Activated T-cell treated with anti-CD3 and anti-CD28 coated beads for 4 hours (primary cell): ENCODE data around the gene ABTB2.
A peak's percentile ranks its signal among the peaks of the same experiment; 100 is the strongest.

Experiments
- DNase-seq: peaks from one replicate; pipeline ENCODE4 v3.0.0-alpha.2; 2020

ABTB2 gene

GRCh38 chr11:34162493-34162820 lies 195.4 kb downstream of the ABTB2 start:
- DNase-seq = no peak

GRCh38 chr11:34161812-34162492 lies 195.9 kb downstream of the ABTB2 start:
- peak; percentile 2 for DNase-seq

GRCh38 chr11:34161361-34161760 lies 196.4 kb downstream of the ABTB2 start:
- no peak for DNase-seq

GRCh38 chr11:34160791-34161190 lies 197.0 kb downstream of the ABTB2 start:
- DNase-seq = no peak

- DNase-seq = no peak
Measured at GRCh38 chr11:34160049-34160721, 197.6 kb downstream of the ABTB2 start.

GRCh38 chr11:34158661-34159060 lies 199.1 kb downstream of the ABTB2 start:
- DNase-seq = no peak

- no peak for DNase-seq
Measured at GRCh38 chr11:34157163-34157562, 200.6 kb downstream of the ABTB2 start.

GRCh38 chr11:34155757-34156062 lies 202.1 kb downstream of the ABTB2 start:
- DNase-seq = no peak

- DNase-seq = no peak
Measured at GRCh38 chr11:34155057-34155756, 202.6 kb downstream of the ABTB2 start.

- no peak for DNase-seq
Measured at GRCh38 chr11:34154059-34154875, 203.5 kb downstream of the ABTB2 start.

- DNase-seq = no peak
Measured at GRCh38 chr11:34151916-34152845, 205.6 kb downstream of the ABTB2 start.

- DNase-seq = no peak
Measured at GRCh38 chr11:34151166-34151565, 206.6 kb downstream of the ABTB2 start.

GRCh38 chr11:34150494-34151151 lies 207.2 kb downstream of the ABTB2 start:
- DNase-seq = no peak

- DNase-seq = no peak
Measured at GRCh38 chr11:34149786-34150185, 208.0 kb downstream of the ABTB2 start.

GRCh38 chr11:34149274-34149673 lies 208.5 kb downstream of the ABTB2 start:
- DNase-seq = no peak

- no peak for DNase-seq
Measured at GRCh38 chr11:34148504-34149165, 209.2 kb downstream of the ABTB2 start.

- no peak for DNase-seq
Measured at GRCh38 chr11:34147581-34147980, 210.2 kb downstream of the ABTB2 start.

- no peak for DNase-seq
Measured at GRCh38 chr11:34146866-34147265, 210.9 kb downstream of the ABTB2 start.

GRCh38 chr11:34146411-34146810 lies 211.4 kb downstream of the ABTB2 start:
- DNase-seq = no peak

GRCh38 chr11:34145847-34146381 lies 211.9 kb downstream of the ABTB2 start:
- DNase-seq = no peak

- DNase-seq = no peak
Measured at GRCh38 chr11:34145073-34145472, 212.7 kb downstream of the ABTB2 start.
